Karpas-422 (cell line): ENCODE data around the gene ST3GAL3. TPM values are rescaled to one million over a fixed set of nuclear protein-coding genes. Genes with fewer than 3 reads are reported as not detected.

Experiments
- DNase-seq: peaks from one replicate; pipeline ENCODE4 v3.0.0-alpha.2; 2015
- H2AFZ ChIP-seq: fragments of 200-600 bp; sonication (generic); 2 replicates; pipeline ENCODE4 v1.6.1; 2014; ENCODE audit warnings: antibody characterized with exemption, low read length, mixed read lengths
- H3K27ac ChIP-seq: fragments of 200-600 bp; sonication (generic); 2 replicates; pipeline ENCODE4 v1.5.1; 2014; ENCODE audit warnings: mild to moderate bottlenecking, low read length, moderate library complexity
- H3K27me3 ChIP-seq: fragments of 200-600 bp; sonication (generic); 2 replicates; pipeline ENCODE4 v1.6.1; 2014; ENCODE audit warnings: low read length, mixed read lengths
- H3K36me3 ChIP-seq: fragments of 200-600 bp; sonication (generic); 2 replicates; pipeline ENCODE4 v1.6.1; 2014; ENCODE audit warnings: low read length, mixed read lengths; ENCODE audit not compliant: insufficient read depth
- H3K4me1 ChIP-seq: fragments of 200-600 bp; sonication (generic); 2 replicates; pipeline ENCODE4 v1.6.1; 2014; ENCODE audit warnings: mild to moderate bottlenecking, low read length, mixed read lengths
- H3K4me2 ChIP-seq: fragments of 200-600 bp; sonication (generic); 2 replicates; pipeline ENCODE4 v1.6.1; 2014; ENCODE audit warnings: low read length, low read depth, mild to moderate bottlenecking; ENCODE audit not compliant: poor library complexity, severe bottlenecking
- H3K4me3 ChIP-seq: fragments of 200-600 bp; sonication (generic); 2 replicates; pipeline ENCODE4 v1.5.1; 2014; ENCODE audit warnings: mild to moderate bottlenecking, antibody characterized with exemption, low read length, mixed read lengths
- H3K79me2 ChIP-seq: fragments of 200-600 bp; sonication (generic); 2 replicates; pipeline ENCODE4 v1.6.1; 2014; ENCODE audit warnings: mild to moderate bottlenecking, low read length, mixed read lengths
- H3K9ac ChIP-seq: fragments of 200-600 bp; sonication (generic); 2 replicates; pipeline ENCODE4 v1.6.0; 2014; ENCODE audit warnings: low read length
- H3K9me2 ChIP-seq: fragments of 200-600 bp; sonication (generic), shearing (Covaris generic); replicated peaks from 2 replicates; pipeline ENCODE4 v1.6.0; 2014; ENCODE audit warnings: mild to moderate bottlenecking, low read length, moderate library complexity; ENCODE audit not compliant: insufficient read depth
- H3K9me3 ChIP-seq: fragments of 300-700, 200-600 bp; sonication (generic); 2 replicates; pipeline ENCODE4 v1.6.1; 2014; ENCODE audit warnings: low read length, mixed read lengths
- H4K20me1 ChIP-seq: fragments of 200-600 bp; sonication (generic); 2 replicates; pipeline ENCODE4 v1.6.1; 2014; ENCODE audit warnings: mild to moderate bottlenecking, antibody characterized with exemption, low read length, low read depth; ENCODE audit not compliant: insufficient read depth
- total RNA-seq: library from RNA; depleted of rRNA; stranded (reverse); fragments of >200 nt; shearing (Covaris generic); gene quantifications from 2 replicates; pipeline ENCODE4 v1.2.3, GENCODE V29; 2014; ENCODE audit warnings: low replicate concordance

Gene ST3GAL3
- total RNA-seq, 1 experiment from 2014 or later: 33.1 TPM

DNA sequence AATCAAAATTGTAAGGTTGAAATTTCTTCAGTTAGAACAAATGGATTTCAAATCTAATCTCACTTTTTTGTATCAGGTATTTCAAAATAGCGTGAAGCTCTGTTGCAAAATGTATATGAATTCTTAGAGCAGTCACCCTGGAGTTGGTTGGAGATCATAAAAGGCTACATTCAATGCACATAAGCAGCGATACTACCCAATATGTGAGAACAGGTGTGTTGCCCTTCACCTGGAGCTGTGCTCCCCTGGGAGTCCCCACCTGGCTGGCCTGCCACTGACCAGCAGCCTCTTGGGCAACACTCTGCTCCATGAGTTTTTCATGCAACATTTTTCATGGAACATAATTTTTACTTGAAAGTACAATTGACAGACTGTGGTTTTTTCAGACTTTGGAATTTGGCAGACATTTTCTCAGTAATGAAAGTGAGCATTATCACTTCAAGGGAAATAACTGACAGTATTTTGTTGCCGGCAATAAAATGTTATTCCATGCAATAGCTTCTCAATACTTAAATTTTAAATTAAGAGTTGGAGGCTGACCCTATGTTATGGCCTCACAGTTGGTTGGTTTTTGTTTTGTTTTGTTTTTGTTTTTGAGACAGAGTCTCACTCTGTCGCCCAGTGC, 95.1 kb downstream of the ST3GAL3 start:
- Histone ChIP-seq H3K79me2 (0 out of 2 replicates have a peak, but pooled peaks cover 5% of the 10 kb centered on the region), H3K4me2 (no peak overlapping the region), H3K27ac (no peak overlapping the region), H2AFZ (no peak overlapping the region), H3K9me2 (no peaks in the 10 kb centered on the region), H3K9ac (no peak overlapping the region), H3K4me1 (peaks cover 32% of the 10 kb centered on the region), H3K27me3 (no peaks in the 10 kb centered on the region), H3K36me3 (no peaks in the 10 kb centered on the region), H3K4me3 (no peak overlapping the region), H3K9me3 (peaks cover under 1% of the 10 kb centered on the region; the same call in 1 of the 2 replicates), H4K20me1 (no peaks in the 10 kb centered on the region)
- DNase-seq: no peak

DNA sequence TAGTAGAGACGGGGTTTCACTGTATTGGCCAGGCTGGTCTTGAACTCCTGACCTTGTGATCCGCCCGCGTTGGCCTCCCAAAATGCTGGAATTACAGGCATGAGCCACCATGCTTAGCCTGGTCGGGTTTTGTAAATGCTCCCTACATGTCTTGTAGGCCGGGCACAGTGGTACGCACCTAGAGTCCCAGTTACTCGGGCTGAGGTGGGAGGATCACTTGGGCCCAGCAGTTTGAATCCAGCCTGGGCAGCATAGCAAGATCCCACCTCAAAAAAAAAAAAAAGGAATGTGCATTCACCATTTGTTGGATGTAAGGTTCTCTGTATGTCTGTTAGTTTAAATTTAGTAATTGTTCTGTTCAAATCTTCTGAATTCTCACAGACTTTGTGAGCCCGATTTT, 95.8 kb downstream of the ST3GAL3 start:
- H3K4me3 ChIP-seq: no peak overlapping the region
- H3K4me1 ChIP-seq: peaks cover 32% of the 10 kb centered on the region
- peaks cover 3% of the 10 kb centered on the region; the same call in 1 of the 2 replicates for H3K9me3 ChIP-seq
- H3K9me2 ChIP-seq: no peaks in the 10 kb centered on the region
- no peak for DNase-seq
- no peaks in the 10 kb centered on the region for H4K20me1 ChIP-seq
- H3K9ac ChIP-seq: no peak overlapping the region
- H3K27ac ChIP-seq: peak overlapping the region; percentile 75; the same call in 1 of the 2 replicates
- H3K27me3 ChIP-seq: no peaks in the 10 kb centered on the region
- no peak overlapping the region for H2AFZ ChIP-seq
- peak overlapping the region; percentile 68 for H3K4me2 ChIP-seq
- 0 out of 2 replicates have a peak, but pooled peaks cover 5% of the 10 kb centered on the region for H3K79me2 ChIP-seq
- no peaks in the 10 kb centered on the region for H3K36me3 ChIP-seq

DNA sequence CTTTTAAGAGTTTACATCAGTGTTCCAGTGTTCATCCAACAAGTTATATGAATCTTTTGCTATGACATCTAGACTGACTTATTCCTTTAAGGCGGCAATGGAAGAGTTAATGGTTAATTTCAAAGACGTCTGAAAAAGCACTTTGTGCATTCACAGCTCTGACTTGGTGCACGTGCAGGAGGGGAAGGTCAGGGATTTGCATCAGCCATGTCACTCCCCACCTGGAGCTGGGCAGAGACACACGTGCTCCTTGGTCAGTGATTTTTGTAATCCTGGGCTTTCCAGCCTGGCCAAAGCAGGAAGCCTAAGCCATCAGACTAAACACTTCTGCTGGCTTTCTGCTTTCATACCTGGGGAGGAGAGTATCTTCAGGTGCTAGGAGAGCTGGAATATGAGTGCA, 96.3 kb downstream of the ST3GAL3 start:
- peak overlapping the region; percentile 42 for H3K9ac ChIP-seq
- 0 out of 2 replicates have a peak, but pooled peaks cover 5% of the 10 kb centered on the region for H3K79me2 ChIP-seq
- H4K20me1 ChIP-seq: no peaks in the 10 kb centered on the region
- peak overlapping the region; percentile 35 for H3K4me3 ChIP-seq
- H3K9me2 ChIP-seq: no peaks in the 10 kb centered on the region
- H3K27ac ChIP-seq: peak overlapping the region; percentile 75
- H2AFZ ChIP-seq: no peak overlapping the region
- peaks cover 32% of the 10 kb centered on the region for H3K4me1 ChIP-seq
- peak; percentile 65 for DNase-seq
- H3K36me3 ChIP-seq: no peaks in the 10 kb centered on the region
- peaks cover 3% of the 10 kb centered on the region; the same call in 1 of the 2 replicates for H3K9me3 ChIP-seq
- peak overlapping the region; percentile 68 for H3K4me2 ChIP-seq
- no peaks in the 10 kb centered on the region for H3K27me3 ChIP-seq

DNA sequence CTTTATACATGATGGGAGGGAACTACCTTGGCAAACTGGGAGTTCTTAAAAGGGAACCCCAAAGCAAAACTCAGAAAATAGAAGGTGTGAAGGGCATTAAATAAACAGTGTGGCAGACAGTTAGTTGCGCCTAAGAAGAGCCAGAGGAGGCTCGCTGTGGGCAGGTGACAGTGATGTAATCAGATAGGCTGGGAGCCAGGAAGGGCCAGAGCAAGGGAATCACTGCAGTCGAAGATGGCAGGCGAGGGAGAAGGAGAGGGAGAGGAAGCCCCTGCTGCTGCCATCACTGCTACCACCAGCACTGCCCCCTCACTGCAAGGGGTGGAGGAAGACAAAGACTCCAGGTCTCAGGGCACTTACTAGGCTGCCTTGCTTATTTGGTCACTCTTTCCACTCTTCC, 97.2 kb downstream of the ST3GAL3 start:
- H3K9me3 ChIP-seq: peaks cover 3% of the 10 kb centered on the region; the same call in 1 of the 2 replicates
- no peak for DNase-seq
- no peak overlapping the region for H3K4me2 ChIP-seq
- H3K9me2 ChIP-seq: no peaks in the 10 kb centered on the region
- 0 out of 2 replicates have a peak, but pooled peaks cover 5% of the 10 kb centered on the region for H3K79me2 ChIP-seq
- no peaks in the 10 kb centered on the region for H4K20me1 ChIP-seq
- peaks cover 29% of the 10 kb centered on the region for H3K4me1 ChIP-seq
- no peak overlapping the region for H2AFZ ChIP-seq
- H3K27me3 ChIP-seq: no peaks in the 10 kb centered on the region
- H3K27ac ChIP-seq: peak overlapping the region; percentile 75; the same call in 1 of the 2 replicates
- no peak overlapping the region for H3K4me3 ChIP-seq
- no peaks in the 10 kb centered on the region for H3K36me3 ChIP-seq
- no peak overlapping the region for H3K9ac ChIP-seq

DNA sequence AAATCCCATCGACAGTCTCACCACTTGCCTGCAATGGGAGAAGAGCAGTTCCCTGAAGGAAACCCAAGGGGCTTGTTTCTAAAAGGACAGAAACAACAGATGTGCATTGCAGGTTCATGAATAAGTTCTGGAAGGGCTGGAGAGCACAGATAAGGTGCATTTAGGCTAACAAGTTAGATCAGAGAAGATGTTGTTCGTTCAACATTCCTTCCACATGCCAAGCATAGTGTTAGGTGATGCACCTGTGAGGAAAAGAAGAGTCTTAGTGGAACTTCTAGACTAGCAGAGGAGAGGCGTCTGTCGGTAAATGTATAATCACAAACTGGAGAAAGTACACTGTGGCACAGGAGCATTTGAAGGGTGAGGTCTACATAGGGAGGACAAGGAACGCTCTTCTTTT, 98.0 kb downstream of the ST3GAL3 start:
- Histone ChIP-seq H3K9me2 (no peaks in the 10 kb centered on the region), H4K20me1 (no peaks in the 10 kb centered on the region), H3K9me3 (peaks cover 3% of the 10 kb centered on the region; the same call in 1 of the 2 replicates), H2AFZ (no peak overlapping the region), H3K79me2 (0 out of 2 replicates have a peak, but pooled peaks cover 5% of the 10 kb centered on the region), H3K27me3 (no peaks in the 10 kb centered on the region), H3K4me2 (no peak overlapping the region), H3K36me3 (no peaks in the 10 kb centered on the region), H3K4me1 (peaks cover 21% of the 10 kb centered on the region), H3K27ac (no peak overlapping the region), H3K4me3 (no peak overlapping the region), H3K9ac (no peak overlapping the region)
- no peak for DNase-seq

DNA sequence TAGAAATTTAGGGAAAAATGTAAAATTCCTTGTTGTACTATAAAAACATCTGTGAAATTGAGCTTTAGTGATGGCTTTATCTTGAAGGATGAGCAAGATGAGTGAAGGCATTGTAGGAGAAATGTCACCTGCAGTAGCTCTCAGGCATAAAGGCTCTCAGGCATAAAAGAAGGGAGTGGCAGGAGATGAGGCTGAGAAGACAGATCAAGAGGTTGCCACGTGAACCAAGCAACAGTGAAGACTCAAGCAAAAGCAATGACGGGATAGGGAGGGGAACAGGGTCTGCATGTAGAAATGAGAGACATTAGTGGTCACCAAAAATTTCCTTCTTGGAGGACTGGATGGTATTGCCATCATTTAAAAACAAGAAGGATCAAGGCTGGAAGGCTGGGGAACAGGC, 98.8 kb downstream of the ST3GAL3 start:
- Histone ChIP-seq H3K9me3 (peaks cover 3% of the 10 kb centered on the region; the same call in 1 of the 2 replicates), H3K4me1 (peaks cover 19% of the 10 kb centered on the region), H3K27ac (no peak overlapping the region), H3K4me3 (no peak overlapping the region), H4K20me1 (no peaks in the 10 kb centered on the region), H3K4me2 (no peak overlapping the region), H2AFZ (no peak overlapping the region), H3K9ac (no peak overlapping the region), H3K79me2 (0 out of 2 replicates have a peak, but pooled peaks cover 5% of the 10 kb centered on the region), H3K36me3 (no peaks in the 10 kb centered on the region), H3K27me3 (no peaks in the 10 kb centered on the region), H3K9me2 (no peaks in the 10 kb centered on the region)
- no peak for DNase-seq

DNA sequence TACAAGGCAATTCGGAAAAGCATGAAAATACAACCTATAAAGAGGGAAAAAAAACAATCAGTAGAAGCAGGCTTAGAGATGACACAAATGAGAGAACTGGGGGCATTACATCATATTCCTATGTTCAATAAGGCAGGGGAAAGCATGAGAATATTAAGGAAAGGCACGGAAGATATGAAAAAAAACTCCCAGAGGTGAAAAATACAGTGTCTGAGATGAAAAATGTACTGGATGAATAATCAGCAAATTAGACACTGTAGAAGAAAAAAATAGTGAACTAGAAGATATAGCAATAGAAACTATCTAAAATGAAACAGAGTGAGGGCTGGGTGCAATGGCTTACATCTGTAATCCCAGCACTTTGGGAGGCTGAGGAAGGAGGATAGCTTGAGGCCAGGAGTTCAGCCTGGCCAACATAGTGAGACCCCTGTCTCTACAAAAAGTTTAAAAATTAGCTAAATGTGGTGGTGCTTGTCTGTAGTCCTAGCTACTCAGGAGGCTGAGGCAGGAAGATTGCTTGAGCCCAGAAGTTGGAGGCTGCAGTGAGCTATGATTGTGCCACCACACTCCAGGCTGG, 101.8 kb downstream of the ST3GAL3 start:
- Histone ChIP-seq H3K9me2 (no peaks in the 10 kb centered on the region), H3K27me3 (no peaks in the 10 kb centered on the region), H3K27ac (no peak overlapping the region), H3K9me3 (peaks cover 3% of the 10 kb centered on the region; the same call in 1 of the 2 replicates), H3K4me3 (no peak overlapping the region), H3K36me3 (no peaks in the 10 kb centered on the region), H4K20me1 (no peaks in the 10 kb centered on the region), H3K4me2 (no peak overlapping the region), H3K4me1 (peaks cover 11% of the 10 kb centered on the region), H3K9ac (no peak overlapping the region), H2AFZ (no peak overlapping the region), H3K79me2 (no peaks in the 10 kb centered on the region)
- DNase-seq: no peak

DNA sequence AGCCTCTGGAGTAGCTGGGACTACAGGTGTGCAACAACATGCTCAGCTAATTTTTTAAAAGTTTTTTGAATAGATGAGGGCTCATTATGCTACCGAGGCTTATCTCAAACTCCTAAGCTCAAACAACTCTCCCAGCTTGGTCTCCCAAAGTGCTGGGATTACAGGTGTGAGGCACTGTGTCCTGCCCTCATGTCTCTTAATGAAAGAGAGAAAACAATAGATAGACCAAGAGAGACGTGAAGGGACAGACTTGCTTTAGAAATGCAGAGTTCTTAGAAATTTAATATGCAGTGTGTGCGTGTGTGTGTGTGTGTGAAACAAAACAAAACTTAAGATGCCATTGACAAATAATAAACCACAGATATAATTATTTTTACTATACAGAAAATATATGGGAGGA, 105.2 kb downstream of the ST3GAL3 start:
- Histone ChIP-seq H3K9me2 (no peaks in the 10 kb centered on the region), H3K4me2 (no peak overlapping the region), H2AFZ (no peak overlapping the region), H4K20me1 (no peaks in the 10 kb centered on the region), H3K4me3 (no peak overlapping the region), H3K9ac (no peak overlapping the region), H3K27ac (no peak overlapping the region), H3K4me1 (peaks cover 8% of the 10 kb centered on the region), H3K27me3 (no peaks in the 10 kb centered on the region), H3K36me3 (no peaks in the 10 kb centered on the region), H3K79me2 (no peaks in the 10 kb centered on the region), H3K9me3 (peaks cover 2% of the 10 kb centered on the region; the same call in 1 of the 2 replicates)
- DNase-seq: no peak
